ENCODE results near the gene FARP2. TPM values are rescaled to one million over a fixed set of nuclear protein-coding genes. Genes with fewer than 3 reads are reported as not detected.

Gene FARP2
- total and polyA plus RNA-seq, 10 of the 15 experiments (the other 5 are each of a cell fraction or from before 2014, with no cell fraction given) = 5.5 to 67.5 (median 36.8) TPM

- H3K4me1 ChIP-seq (ENCODE audit: control insufficient read depth, insufficient read depth, low read length) = peaks cover 42% of the 10 kb centered on the region
- no peak for FAIRE-seq
- ATAC-seq = peak; percentile 75
- H3K27me3 ChIP-seq (replicated peaks in 1 of 2; ENCODE audit: control insufficient read depth in 2 of 2, insufficient read depth in 2 of 2, low read length in 1 of 2) = no peaks in the 10 kb centered on the region
- WGBS (ENCODE audit: insufficient coverage, insufficient replicate concordance, low lambda C conversion rate, missing lambda C conversion rate) = 31% methylated on average over 9 of the region's 9 CpGs
- peak overlapping the region; percentile 17 for H3K27ac ChIP-seq (ENCODE audit: control insufficient read depth, insufficient read depth)
- H3K4me3 ChIP-seq = no peak overlapping the region
- POLR2A ChIA-PET = interaction anchor here (1.4 to 3.5 kb wide), 5 partner anchors 9 to 31 kb away, joined by 3 to 41 read pairs (median 5); no protein-coding TSS in a partner anchor
- in situ Hi-C loops (cut with MboI) (no loop called here), intact Hi-C loops (cut with micrococcal nuclease; ENCODE audit: unreplicated experiment) (loop anchor here (5.0 to 10.0 kb wide), 2 partner anchors 73 to 136 kb away; partner anchors contain the start of genes HDLBP and SEPTIN2)
- peaks cover 16% of the 10 kb centered on the region for H3K79me2 ChIP-seq (ENCODE audit: control insufficient read depth, insufficient read depth, low read length)
- H2AFZ ChIP-seq (ENCODE audit: control insufficient read depth, low read depth, low read length) = no peak overlapping the region
- CTCF ChIA-PET = interaction anchor here (0.5 to 3.7 kb wide), 19 partner anchors 9 to 397 kb away, joined by 3 to 88 read pairs (median 5); partner anchors contain the start of genes HDLBP and SEPTIN2
- H4K20me1 ChIP-seq (ENCODE audit: control insufficient read depth, insufficient read depth) = no peaks in the 10 kb centered on the region
- RAD21 ChIA-PET (ENCODE audit: unreplicated experiment) = interaction anchor here (0.7 to 3.7 kb wide), 13 partner anchors 10 to 172 kb away, joined by 3 to 75 read pairs (median 13); no protein-coding TSS in a partner anchor
- no peaks in the 10 kb centered on the region; the same call in 2 of the 3 replicates for H3K9me3 ChIP-seq (replicated peaks; ENCODE audit: control insufficient read depth, insufficient read depth, low read length)
- DNase-seq (ENCODE audit: low read depth, low spot score) = no peak
- SMC1A ChIA-PET (ENCODE audit: uncharacterized antibody, unreplicated experiment) = interaction anchor here (1.1 to 5.3 kb wide), 17 partner anchors 11 to 172 kb away, joined by 4 to 176 read pairs (median 12); partner anchors contain the start of genes HDLBP and SEPTIN2
- H3K36me3 ChIP-seq (ENCODE audit: control insufficient read depth in 2 of 2, insufficient read depth in 2 of 2, low read length in 1 of 2) = peaks cover 0 to 3% of the 10 kb centered on the region in 2 experiments; a peak in 2 of 4 replicates
- H3K9ac ChIP-seq (ENCODE audit: control insufficient read depth, insufficient read depth, low read length) = peak overlapping the region; percentile 26
- BruUV-seq (replicated peaks) = no TSS peak
- peak overlapping the region; percentile 62 for H3K4me2 ChIP-seq (ENCODE audit: control insufficient read depth, insufficient read depth)
- TF ChIP-seq, protein P1, sequence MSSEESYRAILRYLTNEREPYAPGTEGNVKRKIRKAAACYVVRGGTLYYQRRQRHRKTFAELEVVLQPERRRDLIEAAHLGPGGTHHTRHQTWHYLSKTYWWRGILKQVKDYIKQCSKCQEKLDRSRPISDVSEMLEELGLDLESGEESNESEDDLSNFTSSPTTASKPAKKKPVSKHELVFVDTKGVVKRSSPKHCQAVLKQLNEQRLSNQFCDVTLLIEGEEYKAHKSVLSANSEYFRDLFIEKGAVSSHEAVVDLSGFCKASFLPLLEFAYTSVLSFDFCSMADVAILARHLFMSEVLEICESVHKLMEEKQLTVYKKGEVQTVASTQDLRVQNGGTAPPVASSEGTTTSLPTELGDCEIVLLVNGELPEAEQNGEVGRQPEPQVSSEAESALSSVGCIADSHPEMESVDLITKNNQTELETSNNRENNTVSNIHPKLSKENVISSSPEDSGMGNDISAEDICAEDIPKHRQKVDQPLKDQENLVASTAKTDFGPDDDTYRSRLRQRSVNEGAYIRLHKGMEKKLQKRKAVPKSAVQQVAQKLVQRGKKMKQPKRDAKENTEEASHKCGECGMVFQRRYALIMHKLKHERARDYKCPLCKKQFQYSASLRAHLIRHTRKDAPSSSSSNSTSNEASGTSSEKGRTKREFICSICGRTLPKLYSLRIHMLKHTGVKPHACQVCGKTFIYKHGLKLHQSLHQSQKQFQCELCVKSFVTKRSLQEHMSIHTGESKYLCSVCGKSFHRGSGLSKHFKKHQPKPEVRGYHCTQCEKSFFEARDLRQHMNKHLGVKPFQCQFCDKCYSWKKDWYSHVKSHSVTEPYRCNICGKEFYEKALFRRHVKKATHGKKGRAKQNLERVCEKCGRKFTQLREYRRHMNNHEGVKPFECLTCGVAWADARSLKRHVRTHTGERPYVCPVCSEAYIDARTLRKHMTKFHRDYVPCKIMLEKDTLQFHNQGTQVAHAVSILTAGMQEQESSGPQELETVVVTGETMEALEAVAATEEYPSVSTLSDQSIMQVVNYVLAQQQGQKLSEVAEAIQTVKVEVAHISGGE (CRISPR knock-in tag; IDR thresholded peaks at IDR 0.05) = no peak
- TF ChIP-seq, protein P2, sequence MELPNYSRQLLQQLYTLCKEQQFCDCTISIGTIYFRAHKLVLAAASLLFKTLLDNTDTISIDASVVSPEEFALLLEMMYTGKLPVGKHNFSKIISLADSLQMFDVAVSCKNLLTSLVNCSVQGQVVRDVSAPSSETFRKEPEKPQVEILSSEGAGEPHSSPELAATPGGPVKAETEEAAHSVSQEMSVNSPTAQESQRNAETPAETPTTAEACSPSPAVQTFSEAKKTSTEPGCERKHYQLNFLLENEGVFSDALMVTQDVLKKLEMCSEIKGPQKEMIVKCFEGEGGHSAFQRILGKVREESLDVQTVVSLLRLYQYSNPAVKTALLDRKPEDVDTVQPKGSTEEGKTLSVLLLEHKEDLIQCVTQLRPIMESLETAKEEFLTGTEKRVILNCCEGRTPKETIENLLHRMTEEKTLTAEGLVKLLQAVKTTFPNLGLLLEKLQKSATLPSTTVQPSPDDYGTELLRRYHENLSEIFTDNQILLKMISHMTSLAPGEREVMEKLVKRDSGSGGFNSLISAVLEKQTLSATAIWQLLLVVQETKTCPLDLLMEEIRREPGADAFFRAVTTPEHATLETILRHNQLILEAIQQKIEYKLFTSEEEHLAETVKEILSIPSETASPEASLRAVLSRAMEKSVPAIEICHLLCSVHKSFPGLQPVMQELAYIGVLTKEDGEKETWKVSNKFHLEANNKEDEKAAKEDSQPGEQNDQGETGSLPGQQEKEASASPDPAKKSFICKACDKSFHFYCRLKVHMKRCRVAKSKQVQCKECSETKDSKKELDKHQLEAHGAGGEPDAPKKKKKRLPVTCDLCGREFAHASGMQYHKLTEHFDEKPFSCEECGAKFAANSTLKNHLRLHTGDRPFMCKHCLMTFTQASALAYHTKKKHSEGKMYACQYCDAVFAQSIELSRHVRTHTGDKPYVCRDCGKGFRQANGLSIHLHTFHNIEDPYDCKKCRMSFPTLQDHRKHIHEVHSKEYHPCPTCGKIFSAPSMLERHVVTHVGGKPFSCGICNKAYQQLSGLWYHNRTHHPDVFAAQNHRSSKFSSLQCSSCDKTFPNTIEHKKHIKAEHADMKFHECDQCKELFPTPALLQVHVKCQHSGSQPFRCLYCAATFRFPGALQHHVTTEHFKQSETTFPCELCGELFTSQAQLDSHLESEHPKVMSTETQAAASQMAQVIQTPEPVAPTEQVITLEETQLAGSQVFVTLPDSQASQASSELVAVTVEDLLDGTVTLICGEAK (IDR thresholded peaks at IDR 0.05; ENCODE audit: borderline replicate concordance) = no peak
- TF ChIP-seq, protein P3, sequence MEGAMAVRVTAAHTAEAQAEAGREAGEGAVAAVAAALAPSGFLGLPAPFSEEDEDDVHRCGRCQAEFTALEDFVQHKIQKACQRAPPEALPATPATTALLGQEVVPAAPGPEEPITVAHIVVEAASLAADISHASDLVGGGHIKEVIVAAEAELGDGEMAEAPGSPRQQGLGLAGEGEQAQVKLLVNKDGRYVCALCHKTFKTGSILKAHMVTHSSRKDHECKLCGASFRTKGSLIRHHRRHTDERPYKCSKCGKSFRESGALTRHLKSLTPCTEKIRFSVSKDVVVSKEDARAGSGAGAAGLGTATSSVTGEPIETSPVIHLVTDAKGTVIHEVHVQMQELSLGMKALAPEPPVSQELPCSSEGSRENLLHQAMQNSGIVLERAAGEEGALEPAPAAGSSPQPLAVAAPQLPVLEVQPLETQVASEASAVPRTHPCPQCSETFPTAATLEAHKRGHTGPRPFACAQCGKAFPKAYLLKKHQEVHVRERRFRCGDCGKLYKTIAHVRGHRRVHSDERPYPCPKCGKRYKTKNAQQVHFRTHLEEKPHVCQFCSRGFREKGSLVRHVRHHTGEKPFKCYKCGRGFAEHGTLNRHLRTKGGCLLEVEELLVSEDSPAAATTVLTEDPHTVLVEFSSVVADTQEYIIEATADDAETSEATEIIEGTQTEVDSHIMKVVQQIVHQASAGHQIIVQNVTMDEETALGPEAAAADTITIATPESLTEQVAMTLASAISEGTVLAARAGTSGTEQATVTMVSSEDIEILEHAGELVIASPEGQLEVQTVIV (IDR thresholded peaks at IDR 0.05; ENCODE audit: borderline replicate concordance, partially characterized antibody) = no peak
- peak; percentile 52; the same call in 1 of the 2 replicates for TF ChIP-seq ATF7 (IDR thresholded peaks at IDR 0.05; ENCODE audit: low read depth)
- no peak for TF ChIP-seq MYB (IDR thresholded peaks at IDR 0.05; ENCODE audit: borderline replicate concordance, low read depth, low read length)
- peak; percentile 50; the same call in 1 of the 2 replicates for TF ChIP-seq CREB1 (IDR thresholded peaks at IDR 0.05; ENCODE audit: low read depth)
- peak; percentile 71 to 81; a peak in 3 of 4 replicates for TF ChIP-seq BHLHE40 (IDR thresholded peaks at IDR 0.05; ENCODE audit: borderline replicate concordance in 1 of 2, low read depth in 2 of 2, low read length in 1 of 2)
- no peak for TF ChIP-seq NFYB (IDR thresholded peaks at IDR 0.05; ENCODE audit: insufficient read depth, low read depth, low read length)
- TF ChIP-seq ZNF274 (IDR thresholded peaks at IDR 0.05; ENCODE audit: insufficient read depth, insufficient read length) = no peak
- TF ChIP-seq CHD1 (IDR thresholded peaks at IDR 0.05; ENCODE audit: low read depth, low read length) = no peak
These were observed 34.5 kb downstream of the FARP2 start for GRCh38 chr2:241390301-241391206.

Measured in GM12878 (cell line).